Measurements from ENCODE around the gene ALDH3B1.

ALDH3B1 gene

GRCh38 chr11:68038718-68039525 lies 28.8 kb downstream of the ALDH3B1 start, which contains the start of gene TCIRG1:
TSS of gene TCIRG1 (plus strand) at chr11:68039025. CDS start at chr11:68041272, 2,247 bp downstream.
- Mint-ChIP-seq H3K4me3 (peak within 1 kb of the TSS; percentile 95 to 98), H3K36me3 (peaks cover 15 to 24% of the 10 kb centered on the region in 2 donors), H3K9me3 (no peaks in the 10 kb centered on the region), H3K27me3 (no peaks in the 10 kb centered on the region), H3K4me1 (peaks cover 17 to 46% of the 10 kb centered on the region in 2 donors), H3K27ac (peak within 1 kb of the TSS; percentile 97)
- DNase-seq = peak; percentile 46
- peak; percentile 56 to 61 for ATAC-seq (replicated peaks)

- ATAC-seq (replicated peaks) (peak; percentile 21), DNase-seq (no peak)
- H3K27me3 Mint-ChIP-seq = no peaks in the 10 kb centered on the region
- H3K9me3 Mint-ChIP-seq = no peaks in the 10 kb centered on the region
- peaks cover 18 to 24% of the 10 kb centered on the region in 2 donors for H3K36me3 Mint-ChIP-seq
- peak overlapping the region; percentile 95 to 98 for H3K4me3 Mint-ChIP-seq
- H3K4me1 Mint-ChIP-seq = peaks cover 17 to 51% of the 10 kb centered on the region in 2 donors
- peak overlapping the region; percentile 97 for H3K27ac Mint-ChIP-seq
These were observed 29.5 kb downstream of the ALDH3B1 start for GRCh38 chr11:68039526-68040086.

GRCh38 chr11:68040101-68040956 lies 30.2 kb downstream of the ALDH3B1 start:
- Mint-ChIP-seq H3K36me3 (peaks cover 23 to 26% of the 10 kb centered on the region in 2 donors), H3K4me1 (peaks cover 17 to 52% of the 10 kb centered on the region in 2 donors), H3K27me3 (no peaks in the 10 kb centered on the region), H3K27ac (peak overlapping the region; percentile 97), H3K4me3 (peak overlapping the region; percentile 95 to 98), H3K9me3 (no peaks in the 10 kb centered on the region)
- peak; percentile 61 for DNase-seq
- peak; percentile 65 to 72 for ATAC-seq (replicated peaks)

- peak overlapping the region; percentile 97 for H3K27ac Mint-ChIP-seq
- H3K4me1 Mint-ChIP-seq = peaks cover 17 to 52% of the 10 kb centered on the region in 2 donors
- ATAC-seq (replicated peaks) = no peak
- H3K4me3 Mint-ChIP-seq = peak overlapping the region; percentile 95 to 98
- peaks cover 29 to 30% of the 10 kb centered on the region in 2 donors for H3K36me3 Mint-ChIP-seq
- DNase-seq = no peak
- H3K9me3 Mint-ChIP-seq = no peaks in the 10 kb centered on the region
- H3K27me3 Mint-ChIP-seq = no peaks in the 10 kb centered on the region
These were observed 30.9 kb downstream of the ALDH3B1 start for GRCh38 chr11:68040957-68041591.

- Mint-ChIP-seq H3K9me3 (no peaks in the 10 kb centered on the region), H3K27ac (no peak overlapping the region), H3K4me1 (peaks cover 16 to 48% of the 10 kb centered on the region in 2 donors), H3K27me3 (no peaks in the 10 kb centered on the region), H3K4me3 (peak overlapping the region in 1 of 2 donors; percentile 43), H3K36me3 (peaks cover 30 to 32% of the 10 kb centered on the region in 2 donors)
- DNase-seq (no peak), ATAC-seq (replicated peaks) (no peak)
These were observed 31.6 kb downstream of the ALDH3B1 start for GRCh38 chr11:68041617-68042218.

GRCh38 chr11:68042219-68043028 lies 32.3 kb downstream of the ALDH3B1 start:
- Mint-ChIP-seq H3K36me3 (peaks cover 30% of the 10 kb centered on the region in 2 donors), H3K4me3 (no peak overlapping the region), H3K27me3 (no peaks in the 10 kb centered on the region), H3K4me1 (peaks cover 10 to 41% of the 10 kb centered on the region in 2 donors), H3K9me3 (no peaks in the 10 kb centered on the region), H3K27ac (no peak overlapping the region)
- DNase-seq (no peak), ATAC-seq (replicated peaks) (no peak)

- Mint-ChIP-seq H3K4me3 (no peak overlapping the region), H3K27me3 (no peaks in the 10 kb centered on the region), H3K36me3 (peaks cover 34 to 36% of the 10 kb centered on the region in 2 donors), H3K4me1 (peaks cover 10 to 39% of the 10 kb centered on the region in 2 donors), H3K27ac (no peak overlapping the region), H3K9me3 (no peaks in the 10 kb centered on the region)
- DNase-seq (no peak), ATAC-seq (replicated peaks) (no peak)
These were observed 32.9 kb downstream of the ALDH3B1 start for GRCh38 chr11:68043029-68043348.

GRCh38 chr11:68043349-68044144 lies 33.4 kb downstream of the ALDH3B1 start:
- H3K27me3 Mint-ChIP-seq = no peaks in the 10 kb centered on the region
- no peak for DNase-seq
- ATAC-seq (replicated peaks) = no peak
- H3K4me3 Mint-ChIP-seq = no peak overlapping the region
- peaks cover 10 to 35% of the 10 kb centered on the region in 2 donors for H3K4me1 Mint-ChIP-seq
- peaks cover 36 to 38% of the 10 kb centered on the region in 2 donors for H3K36me3 Mint-ChIP-seq
- no peak overlapping the region for H3K27ac Mint-ChIP-seq
- no peaks in the 10 kb centered on the region for H3K9me3 Mint-ChIP-seq

- Mint-ChIP-seq H3K27ac (no peak overlapping the region), H3K9me3 (no peaks in the 10 kb centered on the region), H3K4me3 (no peak overlapping the region), H3K27me3 (no peaks in the 10 kb centered on the region), H3K4me1 (peaks cover 10 to 31% of the 10 kb centered on the region in 2 donors), H3K36me3 (peaks cover 39 to 43% of the 10 kb centered on the region in 2 donors)
- DNase-seq = no peak
- no peak for ATAC-seq (replicated peaks)
These were observed 34.2 kb downstream of the ALDH3B1 start for GRCh38 chr11:68044145-68044813.

- ATAC-seq (replicated peaks) = no peak
- Mint-ChIP-seq H3K4me3 (no peak overlapping the region), H3K27ac (no peak overlapping the region)
These were observed 34.8 kb downstream of the ALDH3B1 start for GRCh38 chr11:68044898-68045351.

GRCh38 chr11:68047437-68048290 lies 37.5 kb downstream of the ALDH3B1 start:
- H3K27ac Mint-ChIP-seq = peak overlapping the region; percentile 73
- ATAC-seq (replicated peaks) = no peak
- H3K9me3 Mint-ChIP-seq = no peaks in the 10 kb centered on the region
- no peak for DNase-seq
- no peaks in the 10 kb centered on the region for H3K27me3 Mint-ChIP-seq
- peaks cover 0 to 6% of the 10 kb centered on the region in 2 donors for H3K4me1 Mint-ChIP-seq
- H3K4me3 Mint-ChIP-seq = no peak overlapping the region
- H3K36me3 Mint-ChIP-seq = peaks cover 36 to 50% of the 10 kb centered on the region in 2 donors

More at GRCh38 chr11:68044898-68045351, 34.8 kb downstream of the ALDH3B1 start:
- no peak for DNase-seq
- Mint-ChIP-seq H3K4me1 (peaks cover 8 to 25% of the 10 kb centered on the region in 2 donors), H3K9me3 (no peaks in the 10 kb centered on the region), H3K36me3 (peaks cover 39 to 43% of the 10 kb centered on the region in 2 donors), H3K27me3 (no peaks in the 10 kb centered on the region)
